Neural progenitor cell (in vitro differentiated cells): ENCODE measurements around the gene NXT1. TPM values are rescaled to one million over a fixed set of nuclear protein-coding genes. Genes with fewer than 3 reads are reported as not detected.

Source experiments
- DNase-seq: peaks from one replicate; pipeline ENCODE4 v3.0.0-alpha.2; 2016; ENCODE audit warnings: low spot score
- H2AFZ ChIP-seq: fragments of 200-600 bp; sonication (generic); replicated peaks from 2 replicates; pipeline ENCODE4 v1.6.1; 2016; ENCODE audit warnings: antibody characterized with exemption
- H3F3A ChIP-seq: fragments of 200-600 bp; sonication (generic); 2 replicates; pipeline ENCODE4 v1.6.1; 2016; ENCODE audit warnings: antibody characterized with exemption, low read depth
- H3K27ac ChIP-seq: fragments of 200-600 bp; sonication (generic); 2 replicates; pipeline ENCODE4 v1.5.1; 2016; ENCODE audit warnings: mild to moderate bottlenecking
- H3K27me3 ChIP-seq: fragments of 200-600 bp; sonication (generic); 2 replicates; pipeline ENCODE4 v1.6.1; 2016; ENCODE audit warnings: mild to moderate bottlenecking, moderate library complexity
- H3K36me3 ChIP-seq: fragments of 200-600 bp; sonication (generic); 2 replicates; pipeline ENCODE4 v1.5.1; 2016
- H3K4me1 ChIP-seq: fragments of 200-600 bp; sonication (generic); 2 replicates; pipeline ENCODE4 v1.6.1; 2016; ENCODE audit warnings: mixed run types
- H3K4me2 ChIP-seq: fragments of 200-600 bp; sonication (generic); 2 replicates; pipeline ENCODE4 v1.6.1; 2016
- H3K4me3 ChIP-seq: fragments of 200-600 bp; sonication (generic); 2 replicates; pipeline ENCODE4 v1.5.1; 2016
- H3K79me2 ChIP-seq: fragments of 200-600 bp; sonication (generic); 2 replicates; pipeline ENCODE4 v1.6.1; 2016; ENCODE audit warnings: low read depth
- H3K9ac ChIP-seq: fragments of 200-600 bp; sonication (generic); 2 replicates; pipeline ENCODE4 v1.6.1; 2016
- H3K9me3 ChIP-seq: fragments of 200-600 bp; sonication (generic); 2 replicates; pipeline ENCODE4 v1.5.1; 2016; ENCODE audit warnings: low read depth
- H4K20me1 ChIP-seq: fragments of 200-600 bp; sonication (generic); 2 replicates; pipeline ENCODE4 v1.6.1; 2016; ENCODE audit warnings: low read depth
- H3K27ac Mint-ChIP-seq: 3 replicates; pipeline ENCODE4 v1.8.0; 2021; ENCODE audit warnings: mixed read lengths
- H3K27me3 Mint-ChIP-seq: 2 replicates; pipeline ENCODE4 v1.8.0; 2022; ENCODE audit warnings: low read depth, mild to moderate bottlenecking, inconsistent platforms, moderate library complexity, mixed read lengths; ENCODE audit not compliant: insufficient read depth
- H3K36me3 Mint-ChIP-seq: 3 replicates; pipeline ENCODE4 v1.8.0; 2021; ENCODE audit warnings: mixed read lengths
- H3K4me1 Mint-ChIP-seq: 3 replicates; pipeline ENCODE4 v1.8.0; 2021; ENCODE audit warnings: mixed read lengths
- H3K4me3 Mint-ChIP-seq: 3 replicates; pipeline ENCODE4 v1.8.0; 2021; ENCODE audit warnings: mild to moderate bottlenecking, moderate library complexity, mixed read lengths
- H3K9me3 Mint-ChIP-seq: 3 replicates; pipeline ENCODE4 v1.8.0; 2020; ENCODE audit warnings: mixed read lengths
- CTCF ChIP-seq: fragments of 200-600 bp; sonication (generic); IDR thresholded peaks from 2 replicates; pipeline ENCODE4 v1.5.1; 2017; ENCODE audit warnings: antibody characterized with exemption, mild to moderate bottlenecking
- EZH2 ChIP-seq: fragments of 200-600 bp; sonication (generic); IDR thresholded peaks from 2 replicates; pipeline ENCODE4 v1.6.1; 2017; ENCODE audit warnings: antibody characterized with exemption, mild to moderate bottlenecking, moderate library complexity
- EZH2phosphoT487 ChIP-seq: fragments of 200-600 bp; sonication (generic); IDR thresholded peaks from 2 replicates; pipeline ENCODE4 v1.6.1; 2017; ENCODE audit warnings: antibody characterized with exemption
- total RNA-seq: library from RNA; depleted of rRNA; stranded (reverse); fragments of >200 nt; gene quantifications from 2 replicates; pipeline ENCODE4 v1.2.3, GENCODE V29; 2015; ENCODE audit warnings: low replicate concordance

NXT1 gene
- total RNA-seq, 1 donor from 2014 or later = 14.6 TPM

- H3K9ac ChIP-seq = no peak overlapping the region
- no peaks in the 10 kb centered on the region for H3K36me3 ChIP-seq
- H3K4me2 ChIP-seq = no peak overlapping the region
- no peaks in the 10 kb centered on the region for H4K20me1 ChIP-seq
- no peak overlapping the region for H2AFZ ChIP-seq
- H3K27me3 ChIP-seq = no peaks in the 10 kb centered on the region
- H3K9me3 ChIP-seq = no peaks in the 10 kb centered on the region
- H3K4me3 Mint-ChIP-seq = no peak overlapping the region
- TF ChIP-seq EZH2 (no peak), CTCF (no peak), EZH2phosphoT487 (no peak)
- no peaks in the 10 kb centered on the region for H3K4me1 ChIP-seq
- no peaks in the 10 kb centered on the region for H3K36me3 Mint-ChIP-seq
- no peaks in the 10 kb centered on the region for H3K79me2 ChIP-seq
- H3K4me3 ChIP-seq = no peak overlapping the region
- H3F3A ChIP-seq = no peaks in the 10 kb centered on the region
- no peaks in the 10 kb centered on the region for H3K27me3 Mint-ChIP-seq
- peaks cover 5% of the 10 kb centered on the region for H3K9me3 Mint-ChIP-seq
- H3K4me1 Mint-ChIP-seq = peaks cover 1% of the 10 kb centered on the region
- no peak for DNase-seq
- H3K27ac ChIP-seq = no peak overlapping the region
- no peak overlapping the region for H3K27ac Mint-ChIP-seq
Measured at GRCh38 chr20:23314699-23315098, 35.9 kb upstream of the NXT1 start.

GRCh38 chr20:23315099-23315498 is 35.5 kb upstream of the NXT1 start:
- H3K4me3 Mint-ChIP-seq = no peak overlapping the region
- H3K27ac Mint-ChIP-seq = no peak overlapping the region

GRCh38 chr20:23316626-23317025 is 34.0 kb upstream of the NXT1 start:
- H3K9ac ChIP-seq = no peak overlapping the region
- Mint-ChIP-seq H3K4me3 (no peak overlapping the region), H3K9me3 (peaks cover 7% of the 10 kb centered on the region), H3K4me1 (no peaks in the 10 kb centered on the region), H3K27me3 (no peaks in the 10 kb centered on the region), H3K36me3 (no peaks in the 10 kb centered on the region), H3K27ac (no peak overlapping the region)
- H3K27me3 ChIP-seq = no peaks in the 10 kb centered on the region
- DNase-seq = no peak
- H3K4me1 ChIP-seq = no peaks in the 10 kb centered on the region
- H3K27ac ChIP-seq = no peak overlapping the region
- H3K79me2 ChIP-seq = no peaks in the 10 kb centered on the region
- no peak overlapping the region for H3K4me3 ChIP-seq
- TF ChIP-seq EZH2 = no peak
- no peak for TF ChIP-seq CTCF
- no peak for TF ChIP-seq EZH2phosphoT487
- H3K36me3 ChIP-seq = no peaks in the 10 kb centered on the region
- H3F3A ChIP-seq = no peaks in the 10 kb centered on the region
- no peaks in the 10 kb centered on the region for H3K9me3 ChIP-seq
- H3K4me2 ChIP-seq = no peak overlapping the region
- H2AFZ ChIP-seq = no peak overlapping the region
- H4K20me1 ChIP-seq = no peaks in the 10 kb centered on the region

More at GRCh38 chr20:23315099-23315498, 35.5 kb upstream of the NXT1 start:
- no peak overlapping the region for H2AFZ ChIP-seq
- TF ChIP-seq CTCF (no peak), EZH2phosphoT487 (no peak), EZH2 (no peak)
- H3K36me3 ChIP-seq = no peaks in the 10 kb centered on the region
- H3K79me2 ChIP-seq = no peaks in the 10 kb centered on the region
- no peak overlapping the region for H3K4me3 ChIP-seq
- H3K9me3 ChIP-seq = no peaks in the 10 kb centered on the region
- Mint-ChIP-seq H3K36me3 (no peaks in the 10 kb centered on the region), H3K9me3 (peaks cover 4% of the 10 kb centered on the region), H3K27me3 (no peaks in the 10 kb centered on the region), H3K4me1 (no peaks in the 10 kb centered on the region)
- no peak overlapping the region for H3K27ac ChIP-seq
- no peak overlapping the region for H3K4me2 ChIP-seq
- no peaks in the 10 kb centered on the region for H3F3A ChIP-seq
- no peaks in the 10 kb centered on the region for H4K20me1 ChIP-seq
- DNase-seq = no peak
- no peak overlapping the region for H3K9ac ChIP-seq
- H3K27me3 ChIP-seq = no peaks in the 10 kb centered on the region
- H3K4me1 ChIP-seq = no peaks in the 10 kb centered on the region
